KG1 (cell line): ENCODE data around the gene DEPDC5.
"Not testable (repeated sequence)": the region's sequence is repeated elsewhere in the genome, so short reads cannot be mapped to it uniquely, and the experiment has no call there.

Experiments
- DNase-seq: peaks from one replicate; lab custom pipeline; 2025; lab: John Stamatoyannopoulos, UW

The DEPDC5 gene

DNA sequence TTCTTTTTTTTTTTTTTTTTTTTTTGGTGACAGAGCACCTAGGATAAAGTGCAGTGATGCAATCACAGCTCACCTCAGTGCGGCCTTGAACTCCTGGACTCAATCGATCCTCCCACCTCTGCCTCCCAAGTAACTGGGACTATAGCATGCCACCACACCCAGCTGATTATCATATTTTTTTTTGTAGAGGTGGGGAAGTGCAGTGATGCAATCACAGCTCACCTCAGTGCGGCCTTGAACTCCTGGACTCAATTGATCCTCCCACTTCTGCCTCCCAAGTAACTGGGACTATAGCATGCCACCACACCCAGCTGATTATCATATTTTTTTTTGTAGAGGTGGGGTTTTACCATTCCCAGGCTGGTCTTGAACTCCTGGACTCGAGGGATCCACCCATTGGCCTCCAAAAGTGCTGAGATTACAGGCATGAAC lies 61.6 kb downstream of the DEPDC5 start:
- DNase-seq = not testable (repeated sequence)

DNA sequence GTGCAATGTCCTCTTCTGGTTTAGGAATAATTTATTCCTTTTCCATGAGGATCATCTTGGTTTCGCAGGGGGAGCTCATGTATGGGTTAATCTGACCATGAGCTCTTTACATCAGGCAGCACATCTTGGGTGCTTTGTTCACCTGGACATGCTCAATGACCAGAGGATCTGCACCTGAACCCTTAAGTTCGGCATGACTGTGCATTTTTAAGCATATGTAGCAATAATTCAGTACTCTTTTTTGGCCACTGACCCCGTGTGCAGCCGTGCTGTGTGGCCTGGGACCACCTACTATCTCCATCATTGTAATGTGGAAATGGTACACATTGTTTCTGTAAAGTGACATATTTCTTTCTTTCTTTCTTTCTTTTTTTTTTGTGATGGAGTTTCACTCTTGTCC lies 62.9 kb downstream of the DEPDC5 start:
- no peak for DNase-seq

DNA sequence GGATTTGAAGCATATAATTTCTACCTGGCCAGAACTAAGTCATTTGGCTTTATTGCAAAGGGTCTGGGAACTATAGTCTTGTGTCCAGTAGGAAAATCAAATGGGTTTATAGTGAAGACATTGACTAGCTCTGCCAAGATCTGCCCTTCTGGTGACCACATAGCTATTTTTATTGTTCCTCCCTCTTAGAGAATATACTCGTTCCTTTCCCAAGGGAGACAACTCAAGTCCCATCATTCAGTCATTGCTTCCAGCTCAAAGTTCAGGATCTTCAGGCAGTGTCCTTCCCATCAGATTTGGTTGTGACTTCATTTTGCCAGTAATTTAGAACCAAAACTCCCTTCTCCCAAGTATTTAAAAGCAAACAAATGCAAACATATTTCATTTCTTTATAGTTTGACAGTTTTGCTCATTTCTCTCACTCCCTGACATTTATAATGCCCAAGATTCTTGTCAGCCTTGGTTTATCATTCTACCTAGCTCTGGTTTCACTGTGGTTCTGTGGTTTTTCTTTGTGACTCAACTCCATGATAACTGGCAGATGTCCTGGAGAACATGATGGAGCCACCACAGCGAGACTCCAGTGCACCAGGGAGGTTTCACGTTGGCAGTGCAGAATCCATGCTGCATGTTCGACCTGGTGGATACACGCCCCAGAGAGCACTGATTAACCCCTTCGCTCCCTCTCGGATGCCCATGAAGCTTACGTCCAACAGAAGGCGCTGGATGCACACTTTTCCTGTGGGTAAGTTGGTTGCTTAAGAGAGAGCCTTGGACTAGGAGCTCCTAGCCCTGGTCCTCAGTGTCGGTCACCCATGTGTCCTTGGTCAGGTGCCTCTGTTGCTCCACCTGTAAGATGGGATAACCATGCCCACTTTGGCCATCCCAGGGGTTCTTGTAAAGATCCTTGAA lies 64.9 kb downstream of the DEPDC5 start:
- DNase-seq = no peak

DNA sequence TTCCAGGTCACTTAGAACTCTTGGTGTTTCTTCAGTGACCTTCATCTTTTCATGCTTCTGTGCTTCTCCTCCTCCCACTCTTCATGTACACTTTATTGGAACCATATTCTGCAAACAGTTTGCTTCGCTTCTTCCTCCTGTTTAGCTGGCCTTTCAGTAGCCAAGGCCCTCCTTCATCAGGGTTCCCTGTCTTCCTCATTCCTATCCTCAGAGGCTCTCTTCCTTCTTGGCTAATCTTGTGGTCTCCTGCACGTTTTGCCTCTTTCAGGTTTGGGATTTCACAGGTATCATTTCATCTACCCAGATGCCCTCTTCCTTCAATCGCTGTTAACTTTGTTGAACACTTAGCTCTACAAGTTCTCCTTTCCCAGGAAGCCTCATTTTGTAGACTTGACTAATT lies 66.8 kb downstream of the DEPDC5 start:
- DNase-seq = no peak

DNA sequence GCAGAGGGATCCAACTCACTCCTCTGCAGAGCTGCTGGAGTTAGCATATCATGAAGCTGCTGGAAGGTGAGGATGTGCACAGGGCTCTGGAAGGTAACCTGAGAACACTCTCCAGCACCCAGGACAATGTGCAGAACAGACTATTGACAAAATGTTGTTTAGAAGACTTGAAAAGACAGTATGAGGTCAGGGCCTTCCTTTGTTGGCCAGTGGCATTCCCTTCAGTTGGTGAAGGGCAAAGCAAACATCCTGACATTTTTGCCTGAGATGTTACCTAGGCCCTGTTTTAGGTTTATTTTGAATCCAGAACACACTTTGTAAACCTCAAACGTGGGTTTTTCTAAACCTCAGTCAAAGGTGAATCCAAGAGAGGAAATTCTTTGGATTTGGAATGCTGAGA lies 67.8 kb downstream of the DEPDC5 start:
- no peak for DNase-seq

DNA sequence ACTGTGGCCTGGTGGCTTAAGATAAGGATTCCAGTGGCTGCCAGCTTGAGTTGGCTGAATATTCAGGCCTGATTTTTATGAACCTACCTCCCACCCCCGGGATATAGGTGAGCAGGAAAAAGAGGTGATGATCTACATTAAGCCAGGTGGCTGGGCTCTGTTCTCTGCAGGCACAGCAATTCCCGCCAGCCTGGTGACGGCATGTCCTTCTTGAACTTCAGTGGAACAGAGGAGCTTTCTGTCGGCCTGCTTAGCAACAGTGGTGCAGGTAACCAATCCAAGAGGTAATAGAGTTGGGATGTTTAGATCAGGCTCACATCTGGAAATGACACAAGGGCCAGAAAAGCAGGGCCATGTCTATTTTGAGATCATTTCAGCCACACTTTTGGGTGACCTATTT lies 68.7 kb downstream of the DEPDC5 start:
- no peak for DNase-seq

DNA sequence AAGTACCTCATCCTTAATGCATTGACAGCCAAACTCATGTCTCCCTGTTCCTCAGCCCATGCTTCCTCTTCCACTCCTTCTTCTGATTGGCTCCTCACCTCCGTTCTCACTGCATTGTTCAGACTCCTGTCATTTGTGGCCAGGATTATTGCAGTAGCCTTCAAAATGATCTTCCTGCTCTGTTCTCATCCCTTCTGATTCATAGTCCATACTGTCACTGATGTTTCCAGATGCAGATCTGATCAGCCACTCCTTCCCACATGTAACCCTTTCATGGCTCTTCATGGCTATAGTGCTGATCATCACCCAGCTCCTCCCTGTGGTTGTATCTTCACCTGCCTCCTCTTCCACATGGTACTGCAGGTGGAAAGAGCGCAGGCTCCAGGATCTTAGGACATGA lies 71.7 kb downstream of the DEPDC5 start:
- DNase-seq = no peak

DNA sequence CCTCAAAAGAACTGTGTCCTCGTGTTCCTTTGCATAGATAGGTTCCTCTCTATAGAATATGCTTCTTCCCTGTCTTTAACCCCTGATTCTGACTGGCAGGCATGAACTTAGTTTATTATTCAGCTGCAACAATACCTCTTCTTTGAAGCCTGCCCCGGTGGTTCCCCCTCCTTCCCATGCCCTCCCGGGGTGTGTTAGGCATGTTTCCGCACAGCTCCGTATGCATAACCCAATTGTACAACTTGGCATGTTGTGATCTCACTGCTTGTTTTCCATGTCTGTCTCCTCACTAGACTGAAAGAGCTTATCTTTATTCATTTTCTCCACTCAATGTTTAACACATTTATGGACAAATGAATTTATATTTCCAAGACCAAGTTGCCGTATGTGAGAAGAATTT lies 72.6 kb downstream of the DEPDC5 start:
- no peak for DNase-seq

DNA sequence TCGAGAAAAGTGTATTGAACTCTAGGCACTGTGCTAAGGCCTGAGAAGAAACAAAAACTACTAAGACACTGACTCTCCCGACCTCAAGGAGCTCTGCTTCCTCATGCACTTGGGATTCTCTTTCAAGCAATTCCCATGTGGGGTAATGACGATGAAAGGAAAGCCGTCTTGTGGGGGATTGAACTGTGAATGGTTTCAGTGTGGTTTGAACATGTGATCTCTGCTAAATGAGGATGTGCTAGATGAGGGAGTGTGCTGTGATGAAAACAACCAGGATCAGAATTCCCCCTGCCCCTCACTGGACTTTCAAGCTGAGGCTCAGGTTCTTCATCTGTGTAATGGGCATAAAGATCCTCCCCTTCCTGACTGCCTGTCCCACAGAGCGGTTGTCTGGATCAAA lies 74.9 kb downstream of the DEPDC5 start:
- DNase-seq = no peak

DNA sequence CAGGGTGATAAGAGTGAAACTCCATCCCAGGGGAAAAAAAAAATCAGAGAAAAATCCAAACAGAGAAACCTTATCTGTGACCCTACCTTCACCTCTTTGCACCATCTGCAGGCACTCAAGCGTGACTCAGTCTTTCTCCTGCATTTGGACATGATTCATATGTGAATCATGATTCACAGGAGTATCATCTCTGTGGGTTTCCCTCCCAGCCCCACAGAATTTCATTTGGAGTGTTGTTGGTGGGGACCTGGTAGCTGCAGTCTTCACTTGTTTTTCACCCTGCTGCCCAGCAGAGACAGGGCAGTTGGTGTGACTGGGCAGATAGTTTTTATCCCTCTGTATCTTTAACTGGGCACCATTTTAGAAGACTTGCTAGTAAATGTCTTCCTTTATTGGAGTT lies 75.7 kb downstream of the DEPDC5 start:
- DNase-seq = no peak

DNA sequence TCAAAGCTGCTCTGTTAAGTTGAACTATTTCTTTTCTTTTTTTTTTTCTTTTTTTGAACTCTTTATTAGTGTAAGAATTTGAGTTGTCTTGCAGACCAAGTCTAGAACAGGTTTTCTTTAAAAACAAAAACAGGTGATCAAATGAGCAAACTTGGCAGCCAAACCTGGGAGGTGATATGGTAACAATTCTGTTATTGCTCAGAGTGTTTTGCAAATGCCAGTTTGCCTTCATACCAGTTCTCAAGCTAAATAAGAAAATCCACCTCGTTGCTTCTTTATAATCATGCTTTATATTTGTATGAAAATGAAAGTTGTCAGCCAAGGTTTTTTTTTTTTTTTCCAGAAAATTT lies 76.9 kb downstream of the DEPDC5 start:
- DNase-seq = no peak

DNA sequence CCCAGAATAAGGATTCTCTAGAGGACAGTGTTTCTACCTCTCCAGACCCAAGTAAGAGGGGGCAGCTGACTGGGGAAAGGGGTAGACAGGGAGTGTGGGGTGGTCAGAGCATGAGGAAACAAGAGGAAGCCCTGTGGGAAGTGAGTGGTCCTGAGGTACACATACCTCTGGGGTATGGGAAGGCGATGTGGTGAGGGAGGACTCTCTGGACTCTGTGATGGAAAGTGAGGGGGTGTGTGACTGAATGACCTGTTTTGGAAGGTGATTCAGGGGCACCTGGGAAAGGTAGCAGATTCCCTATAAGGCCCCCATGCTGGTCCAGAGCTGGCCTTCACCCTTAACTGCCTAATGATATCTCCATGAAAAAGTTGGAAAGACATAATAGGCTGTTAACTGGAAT lies 80.1 kb downstream of the DEPDC5 start:
- DNase-seq = no peak

DNA sequence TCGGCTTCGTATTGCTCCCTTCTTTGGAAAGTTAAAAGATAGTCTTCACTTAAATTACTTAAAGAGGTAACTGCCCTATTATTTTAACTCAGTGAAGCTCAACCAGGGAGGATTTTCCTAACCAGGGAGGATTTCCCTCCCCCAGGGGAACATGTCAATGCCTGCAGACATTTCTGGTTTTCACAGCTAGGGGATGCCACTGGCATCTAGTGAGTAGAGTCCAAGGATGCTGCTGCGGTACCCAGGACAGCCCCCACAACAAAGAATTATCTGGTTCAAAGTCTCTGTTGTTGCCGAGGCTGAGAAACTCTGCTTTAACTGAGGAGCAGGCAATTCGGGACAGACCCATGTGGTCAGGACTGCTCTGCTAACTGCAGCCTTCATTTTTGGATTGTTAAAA lies 82.2 kb downstream of the DEPDC5 start:
- DNase-seq = no peak

DNA sequence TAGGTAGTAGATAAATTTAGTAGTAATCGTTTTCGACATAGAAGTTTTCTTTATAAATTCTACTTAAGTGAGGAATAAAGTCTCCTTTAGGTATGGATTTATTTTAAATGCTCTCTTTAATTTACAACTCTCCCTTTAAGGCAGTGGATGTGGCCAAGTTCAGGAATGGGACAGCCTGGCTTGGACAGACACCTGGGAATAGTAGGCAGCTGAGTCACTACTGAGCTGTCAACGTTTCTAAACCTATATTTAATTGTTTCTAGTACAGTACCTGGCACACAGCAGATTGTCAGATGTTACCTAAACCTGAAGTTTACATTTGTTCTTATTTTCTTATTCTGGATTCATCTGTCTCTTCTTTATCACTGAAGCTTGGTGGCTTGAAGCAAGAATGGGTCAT lies 85.1 kb downstream of the DEPDC5 start:
- no peak for DNase-seq

DNA sequence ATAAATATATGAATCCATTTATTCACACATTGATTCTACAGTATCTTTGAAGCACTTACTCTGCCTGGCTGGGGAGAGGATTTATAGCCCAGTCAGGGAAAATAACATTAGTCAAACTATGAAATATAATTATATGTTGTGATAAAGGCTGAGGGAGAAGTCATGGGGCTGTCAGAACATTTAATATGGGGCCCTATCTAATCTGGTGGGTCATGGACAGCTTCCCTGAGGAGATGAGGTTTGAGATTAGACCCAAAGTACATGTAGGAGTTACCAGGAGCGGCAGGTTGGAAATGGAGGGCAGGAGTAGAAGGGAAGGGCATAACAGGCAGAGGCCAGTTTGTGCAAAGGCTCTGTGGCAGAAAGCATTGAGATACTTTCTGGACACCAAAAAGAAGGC lies 86.2 kb downstream of the DEPDC5 start:
- no peak for DNase-seq

DNA sequence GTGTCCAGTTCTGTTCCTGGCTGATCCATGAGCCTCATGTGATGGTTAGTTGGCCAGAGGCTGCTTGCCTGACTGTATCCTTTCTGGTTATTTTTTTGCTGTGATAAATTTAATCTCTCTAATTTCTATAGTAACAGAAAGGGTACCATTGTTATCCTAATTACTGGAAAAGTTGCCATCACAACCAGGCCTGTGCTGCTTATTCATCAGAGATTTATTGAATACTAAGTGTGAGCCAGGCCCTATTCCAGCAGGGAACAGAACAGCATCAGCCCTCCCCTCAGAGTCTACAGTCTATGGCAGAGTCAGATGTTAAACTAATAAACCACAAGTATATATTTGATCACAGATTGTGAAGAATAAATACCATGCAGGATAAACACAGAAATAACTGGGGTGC lies 86.8 kb downstream of the DEPDC5 start:
- no peak for DNase-seq

DNA sequence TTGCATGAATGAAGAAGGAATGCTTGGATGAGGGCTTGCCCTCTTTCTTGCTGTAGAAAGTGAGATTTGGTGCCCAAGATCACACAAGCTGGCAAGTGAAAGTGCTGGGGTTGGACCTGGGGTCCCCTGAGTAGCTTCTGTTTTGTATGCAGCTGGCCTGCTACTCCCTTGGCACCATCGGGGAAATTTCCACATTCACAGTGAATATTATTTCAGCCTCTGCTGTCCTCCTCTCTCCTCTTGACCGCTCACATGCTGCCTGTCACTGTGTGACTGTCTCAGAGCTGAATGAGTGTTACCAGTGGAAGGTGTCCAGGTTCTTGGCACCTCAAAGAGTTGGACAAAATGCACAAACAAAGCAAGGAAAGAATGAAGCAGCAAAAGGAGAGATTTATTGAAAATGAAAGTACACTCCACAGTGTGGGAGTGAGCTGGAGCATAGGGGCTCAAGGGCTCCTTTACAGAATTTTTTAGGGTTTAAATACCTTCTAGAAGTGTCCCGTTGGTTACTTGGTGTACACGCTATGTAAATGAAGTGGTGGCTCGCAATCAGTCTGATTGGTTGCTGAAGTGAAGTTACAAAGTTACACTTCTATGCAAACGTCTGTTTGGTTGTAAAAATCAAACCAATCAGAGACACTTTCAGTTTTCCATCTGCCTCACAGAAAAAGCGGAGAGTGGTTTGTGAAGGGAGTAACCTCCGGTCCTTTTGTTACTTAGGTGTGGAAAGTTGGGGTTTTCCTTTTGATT lies 87.4 kb downstream of the DEPDC5 start:
- DNase-seq = no peak

DNA sequence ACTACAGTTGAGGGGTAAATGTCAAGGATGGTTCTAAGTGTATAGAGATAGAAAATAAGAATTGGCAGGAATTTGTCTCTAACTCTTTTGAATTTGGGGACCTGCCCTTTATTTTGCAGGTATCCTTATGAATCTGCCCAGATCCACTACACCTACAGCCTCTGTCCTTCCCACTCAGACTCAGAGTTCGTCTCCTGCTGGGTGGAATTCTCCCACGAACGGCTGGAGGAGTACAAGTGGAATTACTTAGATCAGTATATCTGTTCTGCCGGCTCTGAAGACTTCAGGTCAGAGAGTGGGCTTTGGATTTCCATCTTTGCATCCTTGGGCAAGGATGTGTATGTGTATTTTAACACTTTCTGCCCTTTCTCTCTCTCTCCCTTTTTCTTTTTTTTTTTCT lies 89.7 kb downstream of the DEPDC5 start:
- no peak for DNase-seq

DNA sequence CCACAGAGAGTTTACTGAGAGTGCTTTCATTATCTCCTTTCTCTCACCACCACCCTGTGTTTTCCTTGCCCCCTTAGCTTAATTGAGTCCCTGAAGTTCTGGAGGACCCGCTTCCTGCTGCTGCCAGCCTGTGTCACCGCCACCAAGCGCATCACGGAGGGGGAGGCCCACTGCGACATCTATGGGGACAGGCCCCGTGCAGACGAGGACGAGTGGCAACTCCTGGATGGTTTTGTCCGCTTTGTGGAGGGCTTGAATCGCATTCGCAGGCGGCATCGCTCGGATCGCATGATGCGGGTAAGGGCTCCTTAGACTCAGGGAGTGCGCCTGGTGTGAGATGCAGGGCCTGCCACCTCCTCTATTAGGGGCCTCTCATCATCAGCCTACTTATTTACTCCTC lies 91.1 kb downstream of the DEPDC5 start:
- DNase-seq = no peak

DNA sequence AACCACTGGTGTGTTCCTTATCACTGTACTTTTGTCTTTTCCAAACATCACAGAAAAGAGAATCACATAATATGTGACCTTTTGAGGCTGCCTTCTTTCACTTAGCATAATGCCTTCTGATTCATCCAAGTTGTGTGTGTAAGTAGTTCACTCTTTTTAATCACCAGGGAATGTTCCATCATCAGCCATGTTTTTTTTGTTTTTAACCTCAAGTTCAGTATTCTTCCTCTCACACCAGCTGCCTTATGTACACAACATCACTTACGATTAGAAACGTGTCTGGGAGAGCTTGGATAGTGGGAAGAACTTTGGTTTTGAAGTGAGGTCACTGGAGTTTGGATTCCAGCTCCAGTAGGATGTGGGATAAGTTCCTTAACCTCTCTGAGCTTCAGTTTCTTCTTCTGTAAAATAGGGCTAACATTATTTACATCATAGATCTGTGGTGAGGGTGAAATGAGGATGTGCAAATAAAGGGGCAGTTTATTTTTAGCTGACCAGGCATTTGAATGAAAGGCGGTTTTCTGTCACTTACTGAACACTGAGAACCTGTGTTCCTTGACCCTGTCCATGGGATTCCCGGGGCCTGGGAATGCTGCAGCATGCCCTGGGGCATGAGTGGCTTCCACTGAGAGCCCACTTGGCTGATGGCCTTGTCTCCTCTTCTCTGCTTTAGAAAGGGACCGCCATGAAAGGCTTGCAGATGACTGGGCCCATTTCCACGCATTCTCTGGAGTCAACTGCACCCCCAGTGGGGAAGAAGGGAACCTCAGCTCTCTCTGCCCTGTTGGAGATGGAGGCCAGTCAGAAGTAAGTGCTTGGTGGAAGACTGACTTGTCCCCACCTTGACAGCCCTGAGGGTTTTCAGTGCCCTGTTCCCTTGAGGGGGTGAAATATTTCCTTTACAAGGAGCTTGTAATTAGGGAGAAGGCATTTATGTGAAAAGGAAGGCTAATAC lies 92.6 kb downstream of the DEPDC5 start:
- DNase-seq = no peak

DNA sequence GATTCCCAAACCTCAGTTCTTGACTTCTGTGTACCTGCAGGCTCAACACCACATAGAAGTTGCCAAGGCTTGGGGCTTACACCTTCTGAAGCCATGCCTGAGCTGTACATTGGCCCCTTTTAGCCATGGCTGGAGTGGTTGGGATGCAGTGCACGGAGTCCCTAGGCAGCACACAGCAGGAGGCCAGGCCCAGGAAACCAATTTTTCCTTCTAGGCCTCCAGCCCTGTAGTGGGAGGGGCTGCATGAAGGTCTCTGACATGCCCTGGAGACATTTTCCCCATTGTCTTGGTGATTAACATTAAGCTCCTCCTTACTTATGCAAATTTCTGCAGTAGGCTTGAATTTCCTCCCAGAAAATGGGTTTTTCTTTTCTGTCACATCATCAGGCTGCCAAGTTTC lies 94.6 kb downstream of the DEPDC5 start:
- no peak for DNase-seq

DNA sequence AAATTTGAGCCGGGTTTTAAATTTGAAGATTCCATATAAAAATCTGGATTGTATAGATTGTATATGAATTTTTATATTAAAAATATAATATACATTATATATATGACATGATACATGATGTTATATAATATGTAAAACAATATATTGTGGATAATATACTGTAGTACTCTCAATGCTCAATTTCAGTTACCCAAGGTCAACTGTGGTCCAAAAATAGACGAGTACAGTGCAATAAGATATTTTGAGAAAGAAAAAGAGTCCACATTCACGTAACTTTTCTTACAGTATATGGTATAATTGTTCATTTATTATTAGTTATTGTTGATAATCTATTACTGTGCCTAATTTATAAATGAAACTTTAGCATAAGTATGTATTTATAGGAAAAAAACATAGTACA lies 96.3 kb downstream of the DEPDC5 start:
- DNase-seq = no peak
